HG03460 (cell line): ENCODE data around the gene KBTBD13.
A peak's percentile ranks its signal among the peaks of the same experiment; 100 is the strongest.

Source experiments
- ATAC-seq: cut with Tn5 transposase; IDR thresholded peaks from one replicate; pipeline ENCODE4 v1.9.1; 2021; ENCODE audit not compliant: unreplicated experiment

Gene KBTBD13

GRCh38 chr15:65076486-65077290 lies at the start of gene KBTBD13:
TSS of gene KBTBD13 (plus strand) at chr15:65076746. CDS start at chr15:65076816, 70 bp downstream.
- ATAC-seq = no peak

- no peak for ATAC-seq
Observed at GRCh38 chr15:65026756-65027155, 49.8 kb upstream of the KBTBD13 start.

GRCh38 chr15:65027593-65027992 lies 49.0 kb upstream of the KBTBD13 start:
- no peak for ATAC-seq

- ATAC-seq = no peak
Observed at GRCh38 chr15:65028338-65028737, 48.2 kb upstream of the KBTBD13 start.

- ATAC-seq = peak; percentile 56
Observed at GRCh38 chr15:65028921-65029735, 47.4 kb upstream of the KBTBD13 start, which contains the start of gene MTFMT. TSS of gene MTFMT (minus strand) at chr15:65029639. CDS start at chr15:65029613, 26 bp downstream.

GRCh38 chr15:65029736-65030208 lies 46.8 kb upstream of the KBTBD13 start:
- no peak for ATAC-seq

- ATAC-seq = peak; percentile 38
Observed at GRCh38 chr15:65032801-65033537, 43.6 kb upstream of the KBTBD13 start.

- no peak for ATAC-seq
Observed at GRCh38 chr15:65033659-65034269, 42.8 kb upstream of the KBTBD13 start.

- no peak for ATAC-seq
Observed at GRCh38 chr15:65034719-65035118, 41.8 kb upstream of the KBTBD13 start.

GRCh38 chr15:65037309-65037708 lies 39.2 kb upstream of the KBTBD13 start:
- ATAC-seq = no peak

GRCh38 chr15:65038428-65038827 lies 38.1 kb upstream of the KBTBD13 start:
- ATAC-seq = no peak

- no peak for ATAC-seq
Observed at GRCh38 chr15:65038836-65039235, 37.7 kb upstream of the KBTBD13 start.

- no peak for ATAC-seq
Observed at GRCh38 chr15:65040461-65040860, 36.1 kb upstream of the KBTBD13 start.

- ATAC-seq = no peak
Observed at GRCh38 chr15:65041787-65042186, 34.8 kb upstream of the KBTBD13 start.

GRCh38 chr15:65042776-65043327 lies 33.7 kb upstream of the KBTBD13 start:
- ATAC-seq = no peak

- peak; percentile 59 for ATAC-seq
Observed at GRCh38 chr15:65044218-65044617, 32.3 kb upstream of the KBTBD13 start.

GRCh38 chr15:65044724-65045481 lies 31.6 kb upstream of the KBTBD13 start, which contains the start of gene SLC51B:
TSS of gene SLC51B (plus strand) at chr15:65045387. CDS start at chr15:65050005, 4,618 bp downstream.
- no peak for ATAC-seq

- ATAC-seq = no peak
Observed at GRCh38 chr15:65048241-65048640, 28.3 kb upstream of the KBTBD13 start.

GRCh38 chr15:65049418-65049840 lies 27.1 kb upstream of the KBTBD13 start:
- peak; percentile 79 for ATAC-seq
